ENCODE data around the gene KCNH1.

- TF ChIP-seq CTCF (conservative IDR thresholded peaks at IDR 0.05) = no peak
- TF ChIP-seq ZFX (IDR thresholded peaks at IDR 0.05) = no peak
Observed at GRCh38 chr1:211019266-211019665, 114.7 kb downstream of the KCNH1 start.
